Measurements from ENCODE around the gene LONRF3.

LONRF3 gene

GRCh38 chrX:119041175-119041574 is 66.8 kb downstream of the LONRF3 start:
- DNase-seq: no peak

GRCh38 chrX:119042040-119042439 is 67.6 kb downstream of the LONRF3 start:
- no peak for DNase-seq

- DNase-seq: no peak
These were observed 68.6 kb downstream of the LONRF3 start for GRCh38 chrX:119042996-119043395.

- DNase-seq: no peak
These were observed 71.5 kb downstream of the LONRF3 start for GRCh38 chrX:119045884-119046283.

GRCh38 chrX:119055687-119056086 is 81.3 kb downstream of the LONRF3 start:
- peak; percentile 34 for DNase-seq

GRCh38 chrX:119062750-119063374 is 88.4 kb downstream of the LONRF3 start:
- no peak for DNase-seq

GRCh38 chrX:119063428-119063827 is 89.0 kb downstream of the LONRF3 start:
- DNase-seq: no peak

- peak; percentile 51 for DNase-seq
These were observed 92.8 kb downstream of the LONRF3 start for GRCh38 chrX:119067023-119067739.

All from retina (tissue), 1 donor.